Activated CD8-positive, alpha-beta memory T cell treated with anti-CD3 and anti-CD28 coated beads for 36 hours (primary cell): ENCODE measurements around the gene TPR. TPM values are rescaled to one million over a fixed set of nuclear protein-coding genes. Genes with fewer than 3 reads are reported as not detected.
"Not testable (repeated sequence)": the region's sequence is repeated elsewhere in the genome, so short reads cannot be mapped to it uniquely, and the experiment has no call there.

Experiments used
- CTCF ChIA-PET: fragments of 350-600 bp; sonication (Branson Sonifier 250); formaldehyde crosslinking; loops from one replicate; lab custom pipeline; 2021; ENCODE audit warnings: antibody characterized with exemption; lab: Charles Lee
- POLR2A ChIA-PET: fragments of 350-600 bp; sonication (Branson Sonifier 250); formaldehyde crosslinking; loops from one replicate; lab custom pipeline; 2021; ENCODE audit warnings: antibody characterized with exemption; lab: Charles Lee
- total RNA-seq, 2 experiments: library from RNA; stranded (reverse); gene quantifications; one replicate each; pipeline ENCODE4 v1.2.3, GENCODE V29; 2021

The TPR gene
- total RNA-seq, 2 experiments from 2014 or later: 114 to 119 TPM

GRCh38 chr1:186347837-186348691 is 27.0 kb downstream of the TPR start:
- CTCF ChIA-PET, POLR2A ChIA-PET: not testable (repeated sequence)

GRCh38 chr1:186340772-186341171 is 34.3 kb downstream of the TPR start:
- ChIA-PET CTCF (no interaction called here), POLR2A (no interaction called here)

GRCh38 chr1:186337554-186337953 is 37.5 kb downstream of the TPR start:
- ChIA-PET POLR2A (no interaction called here), CTCF (no interaction called here)

GRCh38 chr1:186330758-186331157 is 44.3 kb downstream of the TPR start:
- ChIA-PET CTCF (no interaction called here), POLR2A (no interaction called here)

- CTCF ChIA-PET: no interaction called here
Observed at GRCh38 chr1:186327331-186327730, 47.7 kb downstream of the TPR start.

GRCh38 chr1:186326009-186326408 is 49.0 kb downstream of the TPR start:
- ChIA-PET POLR2A (no interaction called here), CTCF (interaction anchor here (0.7 kb wide), 1 partner anchor 29 kb away, joined by 3 read pairs; no protein-coding TSS in a partner anchor)

More at GRCh38 chr1:186327331-186327730, 47.7 kb downstream of the TPR start:
- POLR2A ChIA-PET: no interaction called here

GRCh38 chr1:186325239-186325638 is 49.8 kb downstream of the TPR start:
- POLR2A ChIA-PET: no interaction called here
- CTCF ChIA-PET: no interaction called here

- CTCF ChIA-PET: no interaction called here
Observed at GRCh38 chr1:186323865-186324264, 51.2 kb downstream of the TPR start.

GRCh38 chr1:186315570-186315969 is 59.5 kb downstream of the TPR start:
- CTCF ChIA-PET: no interaction called here
- POLR2A ChIA-PET: no interaction called here

More at GRCh38 chr1:186323865-186324264, 51.2 kb downstream of the TPR start:
- POLR2A ChIA-PET: no interaction called here

- CTCF ChIA-PET: interaction anchor here (0.6 kb wide), 1 partner anchor 56 kb away, joined by 3 read pairs; no protein-coding TSS in a partner anchor
- POLR2A ChIA-PET: no interaction called here
Observed at GRCh38 chr1:186311375-186312051, 63.5 kb downstream of the TPR start.

GRCh38 chr1:186310307-186310706 is 64.7 kb downstream of the TPR start:
- ChIA-PET POLR2A (interaction anchor here (0.6 kb wide), 1 partner anchor 997 kb away, joined by 3 read pairs; no protein-coding TSS in a partner anchor), CTCF (no interaction called here)

- POLR2A ChIA-PET: no interaction called here
Observed at GRCh38 chr1:186308264-186309060, 66.6 kb downstream of the TPR start.

GRCh38 chr1:186307445-186307844 is 67.6 kb downstream of the TPR start:
- ChIA-PET POLR2A (no interaction called here), CTCF (no interaction called here)

More at GRCh38 chr1:186308264-186309060, 66.6 kb downstream of the TPR start:
- CTCF ChIA-PET: no interaction called here

GRCh38 chr1:186306533-186306932 is 68.5 kb downstream of the TPR start:
- ChIA-PET POLR2A (no interaction called here), CTCF (no interaction called here)

- CTCF ChIA-PET: no interaction called here
- POLR2A ChIA-PET: no interaction called here
Observed at GRCh38 chr1:186304982-186305949, 69.8 kb downstream of the TPR start.

- CTCF ChIA-PET: no interaction called here
- POLR2A ChIA-PET: no interaction called here
Observed at GRCh38 chr1:186303911-186304310, 71.1 kb downstream of the TPR start.

- ChIA-PET CTCF (no interaction called here), POLR2A (no interaction called here)
Observed at GRCh38 chr1:186302381-186302920, 72.6 kb downstream of the TPR start.

- ChIA-PET CTCF (no interaction called here), POLR2A (no interaction called here)
Observed at GRCh38 chr1:186301448-186301847, 73.6 kb downstream of the TPR start.
